ENCODE data around the gene ARHGAP45.
"Not testable (repeated sequence)": the region's sequence is repeated elsewhere in the genome, so short reads cannot be mapped to it uniquely, and the experiment has no call there.

ARHGAP45 gene

DNA sequence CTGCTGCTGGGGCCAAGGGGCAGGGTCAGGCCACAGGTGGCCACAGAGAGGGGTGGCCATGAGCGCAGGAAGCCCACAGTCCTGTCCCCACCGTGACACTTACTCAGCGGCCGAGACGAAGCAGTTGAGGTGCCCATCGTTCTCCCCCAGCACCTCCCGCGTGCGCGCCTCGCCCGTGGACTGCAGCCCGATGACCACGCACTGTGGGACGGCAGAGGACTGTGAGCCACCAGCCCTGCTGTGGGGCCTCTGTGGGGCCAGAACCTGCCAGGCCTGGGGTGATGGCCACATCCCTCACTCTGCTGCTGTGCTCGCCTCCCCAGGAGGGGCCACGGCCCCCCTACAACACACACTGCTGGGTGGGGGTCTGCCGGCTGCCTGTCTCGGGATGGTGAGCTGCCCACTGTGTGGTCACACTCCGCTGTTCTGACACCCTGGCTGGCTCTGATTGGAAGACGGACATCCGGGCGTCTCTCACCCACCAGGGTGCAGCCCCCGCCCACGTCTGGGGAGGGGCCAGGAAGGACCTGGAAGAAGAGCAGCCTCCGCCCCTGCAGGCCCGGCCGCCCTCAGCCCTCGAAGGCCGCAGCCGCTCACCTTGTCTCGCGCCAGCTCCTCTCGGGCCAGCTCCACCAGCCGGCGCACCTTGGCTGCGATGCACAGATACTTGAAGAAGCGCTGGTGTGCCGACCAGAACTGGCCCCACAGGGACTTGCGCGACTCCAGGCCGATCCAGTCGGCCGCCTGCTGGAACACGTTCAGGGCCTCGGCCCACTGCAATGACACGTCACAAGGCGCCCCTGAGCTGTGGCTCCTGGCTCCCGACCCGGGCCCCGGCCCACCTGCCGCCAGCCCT is 50.0 kb downstream of the ARHGAP45 start:
- no peak for DNase-seq

GRCh38 chr19:1117654-1118053 is 50.7 kb downstream of the ARHGAP45 start:
- DNase-seq: no peak

- DNase-seq: no peak
Observed at GRCh38 chr19:1118999-1119398, 52.0 kb downstream of the ARHGAP45 start.

- no peak for DNase-seq
Observed at GRCh38 chr19:1119475-1120217, 52.7 kb downstream of the ARHGAP45 start.

- DNase-seq: no peak
Observed at GRCh38 chr19:1121395-1121794, 54.4 kb downstream of the ARHGAP45 start.

DNA sequence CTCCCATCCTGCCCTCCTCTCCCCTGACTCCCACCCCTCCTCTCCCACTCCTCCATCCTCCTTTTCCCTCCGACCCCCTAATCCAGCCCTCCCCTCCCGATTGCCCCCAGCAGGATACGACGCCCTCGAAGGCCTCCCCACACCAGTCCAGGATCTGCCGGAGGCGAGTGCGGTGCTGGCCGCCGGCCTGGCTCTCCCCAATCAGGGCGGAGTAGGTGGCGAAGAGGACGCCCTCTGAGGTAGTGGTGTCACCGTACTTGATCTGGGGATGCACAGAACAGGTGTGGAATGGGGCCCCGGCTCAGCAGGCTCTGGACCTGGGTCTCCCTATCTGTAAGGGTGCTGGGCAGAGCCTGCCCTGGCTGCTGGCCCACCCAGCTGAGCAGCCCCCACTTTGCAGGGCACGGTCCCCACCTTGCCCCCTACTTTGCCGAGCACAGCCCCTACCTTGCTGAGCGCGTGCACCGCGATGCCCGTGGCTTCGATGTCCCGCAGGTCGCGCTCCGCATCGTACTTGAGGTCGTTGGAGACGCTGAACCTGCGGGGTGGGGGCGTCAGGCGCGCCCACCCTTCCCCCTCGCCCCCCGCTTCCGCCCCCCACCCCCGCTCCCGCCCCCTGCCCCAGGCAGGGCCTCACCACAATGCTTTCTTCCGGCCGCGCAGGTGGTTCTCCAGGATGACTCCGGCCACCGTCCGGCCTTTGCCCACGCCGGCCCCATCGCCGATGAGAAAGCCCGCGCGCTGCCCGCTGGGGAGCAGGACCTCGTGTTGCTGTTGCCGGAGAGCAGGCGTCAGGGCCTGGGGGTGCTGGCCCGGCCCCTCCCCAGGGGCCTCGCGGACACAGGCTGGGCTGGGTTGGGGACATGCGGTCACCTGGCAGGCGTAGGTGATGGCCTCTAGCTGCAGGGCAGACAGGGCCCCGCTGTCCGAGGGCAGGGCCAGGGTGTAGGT is 55.3 kb downstream of the ARHGAP45 start:
- no peak for DNase-seq

DNA sequence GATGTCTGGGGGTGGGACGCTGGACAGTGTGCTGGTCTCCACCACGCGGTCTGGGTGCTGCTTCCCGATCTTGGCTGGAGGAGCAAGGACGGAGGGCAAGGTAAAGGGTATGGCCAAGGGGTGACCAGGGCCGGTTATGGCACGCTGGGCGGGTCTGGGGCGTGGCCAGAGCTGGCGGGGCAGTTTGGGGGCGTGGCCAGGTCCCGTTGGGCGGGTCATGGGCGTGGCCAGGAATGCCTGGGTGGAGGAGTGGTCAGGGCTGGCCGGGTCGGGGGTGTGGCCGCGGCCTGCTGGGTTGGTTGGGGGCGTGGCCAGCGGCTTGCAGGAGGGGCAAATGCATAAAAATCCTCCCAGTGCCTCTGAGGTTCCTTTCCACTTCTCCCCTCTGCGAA is 56.0 kb downstream of the ARHGAP45 start:
- DNase-seq: peak in 1 of 2 experiments; percentile 55

DNA sequence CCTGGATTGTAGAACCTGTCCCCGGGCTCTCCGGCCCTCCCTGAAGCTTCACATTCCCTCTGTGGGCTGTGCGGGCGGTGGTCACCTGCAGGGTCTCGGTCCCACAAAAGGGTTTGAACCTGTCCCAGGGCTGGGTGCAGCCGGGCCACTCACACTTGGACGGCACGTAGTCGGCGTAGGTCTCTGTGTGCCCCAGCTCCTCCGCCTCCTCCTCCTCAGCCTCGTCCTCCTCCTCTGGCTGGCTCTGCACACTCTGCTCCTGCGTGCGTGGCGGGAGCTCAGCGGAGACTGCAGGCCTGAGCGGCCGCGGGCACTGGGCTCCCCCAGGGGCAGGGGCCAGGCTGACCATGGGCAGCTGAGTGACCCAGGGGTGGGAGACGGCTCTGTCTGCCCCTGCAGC is 56.4 kb downstream of the ARHGAP45 start:
- DNase-seq: no peak

GRCh38 chr19:1123885-1124677 is 57.1 kb downstream of the ARHGAP45 start:
- no peak for DNase-seq

DNA sequence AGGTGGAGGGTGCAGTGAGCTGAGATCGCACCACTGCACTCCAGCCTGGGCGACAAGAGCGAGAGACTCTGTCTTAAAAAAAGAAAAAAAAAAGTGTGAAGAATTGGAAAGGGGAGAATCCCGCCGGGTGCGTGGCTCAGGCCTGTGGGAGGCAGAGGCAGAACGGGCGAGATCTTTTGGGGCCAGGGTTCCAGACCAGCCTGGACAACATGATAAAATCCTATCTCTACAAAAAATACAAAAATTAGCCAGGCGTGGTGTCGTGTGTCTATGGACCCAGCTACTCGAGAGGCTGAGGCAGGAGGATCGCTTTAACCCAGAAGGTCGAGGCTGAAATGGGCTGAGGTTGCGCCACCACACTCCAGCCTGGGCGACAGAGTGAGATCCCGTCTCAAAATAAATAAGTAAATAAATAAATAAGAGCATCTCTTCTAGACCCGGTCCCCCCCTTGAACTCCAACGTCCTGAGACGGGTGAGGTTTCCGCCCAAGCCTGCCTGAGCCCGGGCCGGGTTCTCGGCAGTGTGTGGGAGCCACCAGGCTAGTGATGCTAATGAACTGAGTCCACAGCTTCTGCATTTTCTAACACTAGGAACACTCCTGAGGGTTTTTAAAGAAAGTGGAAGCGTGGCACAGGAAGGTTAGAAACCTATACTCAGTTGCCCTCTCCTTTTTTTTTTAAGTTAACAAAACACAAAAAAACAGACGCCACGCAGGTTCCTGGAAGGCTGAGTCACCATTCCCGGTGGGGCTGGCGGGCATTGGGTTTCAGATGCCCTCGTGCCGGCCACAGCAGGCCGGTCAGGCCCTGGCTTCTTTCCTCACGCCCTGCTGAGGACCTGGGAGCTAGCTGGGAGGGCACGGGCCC is 58.9 kb downstream of the ARHGAP45 start:
- no peak for DNase-seq

GRCh38 chr19:1126984-1127760 is 60.2 kb downstream of the ARHGAP45 start:
- DNase-seq: no peak

GRCh38 chr19:1128106-1128505 is 61.1 kb downstream of the ARHGAP45 start:
- DNase-seq: no peak

DNA sequence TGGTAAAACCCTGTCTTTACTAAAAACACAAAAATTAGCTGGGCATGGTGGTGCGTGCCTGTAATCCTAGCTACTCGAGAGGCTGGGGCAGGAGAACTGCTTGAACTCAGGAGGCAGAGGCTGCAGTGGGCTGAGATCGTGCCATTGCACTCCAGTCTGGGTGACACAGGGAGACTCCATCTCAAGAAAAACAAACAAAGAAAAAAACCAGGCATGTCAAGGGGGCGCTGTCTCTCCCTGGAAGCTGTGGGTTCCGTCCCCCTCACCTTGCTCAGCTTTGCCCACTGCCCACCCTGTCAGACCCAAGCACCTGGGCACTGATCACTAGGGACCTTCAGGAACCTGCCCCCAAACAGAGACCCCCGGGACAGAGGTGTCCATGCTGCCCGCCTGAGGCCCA is 62.1 kb downstream of the ARHGAP45 start:
- DNase-seq: not testable (repeated sequence)

- no peak for DNase-seq
Observed at GRCh38 chr19:1129535-1129934, 62.6 kb downstream of the ARHGAP45 start.

DNA sequence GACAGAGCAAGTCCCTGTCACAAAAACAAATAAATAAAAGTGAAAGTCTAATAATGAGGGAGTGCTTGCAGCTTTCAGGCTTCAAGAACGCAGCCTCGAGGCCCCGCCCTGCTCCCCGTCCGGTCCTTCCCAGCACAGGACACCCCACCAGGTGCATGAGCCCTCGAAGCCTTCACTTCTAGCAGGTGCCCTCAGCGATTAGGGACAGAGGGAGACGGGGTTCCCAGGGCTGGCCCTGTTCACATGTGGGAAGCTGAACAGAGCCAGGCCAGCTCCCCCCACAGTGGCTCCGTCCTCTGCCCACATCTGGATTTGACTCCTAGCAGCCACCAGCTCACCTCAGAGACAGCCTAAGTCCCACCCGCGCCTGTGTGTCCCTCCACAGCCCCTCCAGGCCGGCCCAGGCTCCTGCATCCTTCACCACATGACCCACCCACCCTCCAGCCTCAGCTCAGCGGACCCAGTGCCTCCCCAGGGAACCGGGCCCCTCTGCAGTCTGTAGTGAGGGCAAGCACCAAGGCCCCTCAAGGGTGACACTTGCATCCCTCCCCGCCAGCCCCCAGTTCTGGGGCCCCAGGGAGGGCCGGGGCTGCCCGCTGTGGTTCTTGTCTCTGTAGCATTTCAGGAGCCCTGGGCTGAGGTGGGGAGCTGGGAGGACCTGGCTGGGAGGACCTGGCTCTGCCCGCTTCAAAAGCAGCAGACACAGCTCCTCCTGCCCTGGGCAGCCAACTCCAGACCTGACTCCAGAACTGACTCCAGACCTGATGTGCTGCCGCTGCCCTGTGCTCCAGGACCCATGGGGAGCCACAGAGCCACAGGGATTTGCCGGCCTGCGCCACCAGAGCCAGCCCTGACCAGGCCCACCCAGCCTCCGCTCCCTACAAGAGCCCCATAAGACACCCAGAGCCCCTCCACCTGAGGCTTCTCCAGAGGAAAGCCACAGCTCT is 64.1 kb downstream of the ARHGAP45 start:
- DNase-seq: peak in 1 of 2 experiments; percentile 11

- peak; percentile 12 to 56 for DNase-seq
Observed at GRCh38 chr19:1131718-1132551, 65.0 kb downstream of the ARHGAP45 start.

- no peak for DNase-seq
Observed at GRCh38 chr19:1132552-1133383, 65.8 kb downstream of the ARHGAP45 start.
